ENCODE data around the gene CAP1.
"Not testable (repeated sequence)": the region's sequence is repeated elsewhere in the genome, so short reads cannot be mapped to it uniquely, and the experiment has no call there.

CAP1 gene

GRCh38 chr1:40076895-40077312 is 36.4 kb downstream of the CAP1 start:
- no peak overlapping the region for H3K4me3 ChIP-seq (ENCODE audit: low read depth, low read length)
- peak; percentile 47 for DNase-seq (ENCODE audit: low read depth, low spot score)
- in situ Hi-C loops (cut with HindIII; ENCODE audit: low sequenced_read_pairs) = no loop called here
- TF ChIP-seq CTCF (IDR thresholded peaks at IDR 0.05; ENCODE audit: low read depth, low read length) = no peak

GRCh38 chr1:40078512-40079333 is 38.2 kb downstream of the CAP1 start:
- in situ Hi-C loops (cut with HindIII; ENCODE audit: low sequenced_read_pairs) = no loop called here
- H3K4me3 ChIP-seq (ENCODE audit: low read depth, low read length) = no peak overlapping the region
- peak; percentile 87 for TF ChIP-seq CTCF (IDR thresholded peaks at IDR 0.05; ENCODE audit: low read depth, low read length)
- peak; percentile 37 for DNase-seq (ENCODE audit: low read depth, low spot score)

GRCh38 chr1:40079774-40080400 is 39.4 kb downstream of the CAP1 start:
- no peak overlapping the region for H3K4me3 ChIP-seq (ENCODE audit: low read depth, low read length)
- TF ChIP-seq CTCF (IDR thresholded peaks at IDR 0.05; ENCODE audit: low read depth, low read length) = no peak
- in situ Hi-C loops (cut with HindIII; ENCODE audit: low sequenced_read_pairs) = no loop called here
- no peak for DNase-seq (ENCODE audit: low read depth, low spot score)

DNA sequence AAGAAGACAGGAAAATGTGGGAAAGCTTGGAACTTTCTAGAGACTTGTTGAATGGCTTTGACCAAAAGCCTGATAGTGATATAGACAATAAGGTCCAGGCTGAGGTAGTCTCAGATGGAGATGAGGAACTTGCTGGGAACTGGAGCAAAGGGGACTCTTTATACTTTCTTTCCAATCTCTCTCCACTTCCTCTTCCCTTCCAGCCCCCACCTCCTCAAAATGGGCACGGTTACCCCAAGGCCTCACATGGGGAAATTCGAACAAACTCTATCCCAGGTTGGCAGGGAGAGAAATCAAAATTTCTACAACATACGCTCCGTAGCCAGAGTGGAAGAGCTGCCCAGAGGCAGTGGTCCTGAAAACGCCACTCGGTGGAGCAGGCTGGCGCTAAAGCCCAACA is 41.3 kb downstream of the CAP1 start:
- no peak for DNase-seq (ENCODE audit: low read depth, low spot score)
- TF ChIP-seq CTCF (IDR thresholded peaks at IDR 0.05; ENCODE audit: low read depth, low read length) = no peak
- no peak overlapping the region for H3K4me3 ChIP-seq (ENCODE audit: low read depth, low read length)
- in situ Hi-C loops (cut with HindIII; ENCODE audit: low sequenced_read_pairs) = no loop called here

GRCh38 chr1:40084750-40085149 is 44.2 kb downstream of the CAP1 start:
- H3K4me3 ChIP-seq (ENCODE audit: low read depth, low read length); in situ Hi-C loops (cut with HindIII; ENCODE audit: low sequenced_read_pairs): not testable (repeated sequence)
- DNase-seq (ENCODE audit: low read depth, low spot score) = peak; percentile 55
- TF ChIP-seq CTCF (IDR thresholded peaks at IDR 0.05; ENCODE audit: low read depth, low read length) = peak; percentile 75

DNA sequence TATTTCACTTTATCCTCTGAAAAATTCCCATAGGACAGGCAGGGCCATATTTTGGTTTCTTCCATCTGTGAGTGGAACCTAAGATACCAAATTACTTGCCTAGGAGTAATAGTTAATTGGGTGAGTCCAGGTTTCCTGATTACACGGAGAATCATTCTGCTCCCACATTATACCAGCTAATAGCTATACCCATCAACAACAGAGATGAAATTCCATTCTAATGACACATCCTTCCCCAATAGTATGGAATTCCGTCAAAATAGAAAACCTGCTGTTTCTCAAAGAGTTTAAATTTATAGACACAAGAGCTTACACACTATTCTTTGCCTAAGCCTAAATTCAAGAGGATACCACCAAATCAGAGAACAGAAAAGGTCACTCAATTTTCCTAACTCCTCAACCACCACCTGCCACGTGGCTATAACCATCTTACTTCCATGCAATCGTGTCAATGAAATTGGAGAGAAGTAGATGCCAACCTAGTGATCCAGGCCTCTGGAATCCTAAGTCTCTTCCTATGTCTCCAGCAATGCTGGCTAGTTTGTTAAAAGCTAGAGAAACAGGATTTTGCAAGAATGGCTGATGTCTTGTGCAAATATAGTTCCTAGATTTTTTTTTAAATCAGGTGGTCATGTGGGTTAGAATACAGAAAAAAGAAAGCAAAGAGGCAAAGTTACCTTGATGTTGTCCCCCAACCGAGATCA is 50.3 kb downstream of the CAP1 start:
- H3K4me3 ChIP-seq (ENCODE audit: low read depth, low read length) = no peak overlapping the region
- no peak for TF ChIP-seq CTCF (IDR thresholded peaks at IDR 0.05; ENCODE audit: low read depth, low read length)
- in situ Hi-C loops (cut with HindIII; ENCODE audit: low sequenced_read_pairs) = no loop called here
- no peak for DNase-seq (ENCODE audit: low read depth, low spot score)
